Ecto neural progenitor cell (in vitro differentiated cells): ENCODE data around the gene ONECUT3.

Source experiments
- DNase-seq: peaks from one replicate; pipeline ENCODE4 v3.0.0-alpha.2; 2018; ENCODE audit warnings: low spot score

The ONECUT3 gene

DNA sequence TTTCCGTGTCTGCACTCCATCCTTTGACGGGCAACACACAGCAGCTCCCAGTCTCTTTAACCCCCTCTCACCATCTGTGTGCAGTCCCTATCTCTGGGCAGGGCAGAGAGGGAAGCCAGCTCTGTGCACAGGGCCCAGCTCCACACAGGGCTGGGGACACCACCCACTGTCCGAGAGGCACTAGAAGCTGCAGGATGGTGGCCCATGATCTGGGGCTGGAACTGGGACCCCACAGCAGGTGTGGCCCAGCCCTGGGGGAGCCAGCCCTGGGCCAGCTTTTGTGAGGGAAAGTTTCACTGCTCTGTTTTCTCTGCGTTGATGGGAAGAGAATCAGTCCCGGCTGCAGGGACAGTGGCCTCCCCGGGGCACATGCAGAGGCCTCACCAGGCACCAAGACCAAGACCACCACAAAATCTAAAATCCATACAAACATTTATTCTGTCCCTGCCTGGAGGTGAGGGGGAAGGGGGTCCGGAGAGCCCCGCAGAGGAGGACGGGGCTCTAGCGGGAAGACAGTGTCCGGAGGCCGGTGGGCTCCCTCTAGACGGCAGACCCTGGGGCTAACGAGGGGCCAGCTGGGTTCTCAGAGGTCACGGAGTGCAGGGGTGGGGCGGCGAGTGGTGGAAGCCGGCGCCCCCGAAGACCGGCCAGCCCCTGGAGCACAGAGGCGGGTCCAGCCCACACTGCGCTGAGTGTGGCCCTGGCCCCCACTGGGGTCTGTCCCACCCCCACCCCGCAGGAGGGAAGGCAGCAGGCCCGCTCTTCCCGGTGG lies 61.7 kb downstream of the ONECUT3 start:
- DNase-seq, result no peak

DNA sequence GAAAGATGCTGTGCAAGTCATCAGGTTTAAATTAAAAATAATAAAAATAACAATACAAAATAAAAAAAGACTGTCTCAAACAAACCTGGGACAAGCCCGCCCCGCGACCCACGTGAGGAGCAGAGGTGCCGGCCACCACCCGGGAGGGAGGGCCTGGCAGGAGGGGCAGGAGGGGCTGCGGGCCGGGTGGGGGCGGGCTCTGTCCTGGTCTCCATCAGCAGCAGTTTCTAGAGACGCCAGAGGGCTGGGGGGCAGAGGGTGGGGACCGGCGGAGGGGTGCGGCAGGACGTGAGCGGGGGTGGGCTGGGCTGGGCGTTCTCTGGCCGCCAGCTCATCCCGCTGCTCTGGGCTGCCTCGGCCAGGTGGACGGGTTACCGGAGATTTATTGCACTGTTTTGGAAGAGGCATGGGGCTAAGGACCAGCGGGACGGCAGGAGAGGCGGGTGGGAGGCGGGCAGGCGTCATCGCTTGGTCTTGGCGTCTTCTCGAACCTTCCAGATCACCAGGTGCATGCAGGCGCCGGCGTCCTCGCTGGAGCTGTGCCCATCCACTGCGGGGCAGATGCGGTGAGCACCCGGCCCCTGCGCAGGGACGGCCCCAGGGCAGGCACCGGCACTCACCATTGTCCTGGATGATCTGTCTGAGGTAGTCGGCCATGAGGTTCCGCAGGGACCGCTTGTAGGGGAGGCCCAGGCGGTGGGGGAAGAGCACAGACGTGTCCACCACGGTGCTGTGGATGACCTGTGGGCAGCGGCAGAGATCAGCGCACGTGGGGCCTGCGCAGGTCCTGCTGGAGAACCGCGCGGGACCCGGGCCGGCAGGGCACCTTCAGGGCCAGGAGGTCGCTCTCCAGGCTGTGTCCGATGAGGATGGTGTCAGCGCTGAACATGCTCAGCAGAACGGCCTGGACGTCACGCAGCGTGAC lies 62.6 kb downstream of the ONECUT3 start:
- no peak for DNase-seq

GRCh38 chr19:1816530-1817298 lies 63.4 kb downstream of the ONECUT3 start:
- DNase-seq, result no peak

- DNase-seq, result no peak
Measured at GRCh38 chr19:1817553-1818179, 64.4 kb downstream of the ONECUT3 start.

DNA sequence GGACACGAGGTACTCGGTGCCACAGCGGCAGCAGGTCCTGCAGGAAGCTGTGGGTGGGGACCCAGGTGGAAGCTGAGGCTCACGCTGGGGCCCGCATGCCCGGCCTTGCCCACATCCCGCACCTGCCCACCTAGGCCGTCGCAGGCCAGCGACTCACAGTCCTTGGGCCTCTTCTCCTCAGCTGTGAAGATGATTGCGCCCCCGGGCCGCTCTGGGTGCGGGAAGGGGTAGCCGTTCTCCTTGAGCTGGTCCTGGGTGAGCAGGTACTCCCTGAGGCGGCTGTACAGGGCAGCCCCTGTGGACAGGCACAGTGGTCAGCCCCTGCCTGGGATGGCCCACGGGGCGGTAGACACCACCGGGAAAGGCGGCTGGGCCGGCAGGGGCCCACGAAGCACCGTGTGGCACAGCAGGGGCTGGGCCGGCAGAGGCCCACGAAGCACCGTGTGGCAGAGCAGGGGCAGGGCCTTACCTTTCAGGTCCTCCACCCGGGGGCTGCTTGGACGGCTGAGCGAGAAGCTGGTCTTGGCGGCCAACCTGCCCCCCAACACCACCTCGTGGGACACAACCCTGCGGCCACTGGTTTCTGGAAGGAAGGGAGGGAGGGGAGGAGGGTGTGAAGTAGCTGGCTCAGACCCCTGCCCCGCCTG lies 65.4 kb downstream of the ONECUT3 start:
- no peak for DNase-seq

GRCh38 chr19:1819341-1820255 lies 66.3 kb downstream of the ONECUT3 start:
- no peak for DNase-seq

GRCh38 chr19:1822210-1822609 lies 68.9 kb downstream of the ONECUT3 start:
- no peak for DNase-seq

GRCh38 chr19:1823020-1823419 lies 69.7 kb downstream of the ONECUT3 start:
- DNase-seq, result no peak

DNA sequence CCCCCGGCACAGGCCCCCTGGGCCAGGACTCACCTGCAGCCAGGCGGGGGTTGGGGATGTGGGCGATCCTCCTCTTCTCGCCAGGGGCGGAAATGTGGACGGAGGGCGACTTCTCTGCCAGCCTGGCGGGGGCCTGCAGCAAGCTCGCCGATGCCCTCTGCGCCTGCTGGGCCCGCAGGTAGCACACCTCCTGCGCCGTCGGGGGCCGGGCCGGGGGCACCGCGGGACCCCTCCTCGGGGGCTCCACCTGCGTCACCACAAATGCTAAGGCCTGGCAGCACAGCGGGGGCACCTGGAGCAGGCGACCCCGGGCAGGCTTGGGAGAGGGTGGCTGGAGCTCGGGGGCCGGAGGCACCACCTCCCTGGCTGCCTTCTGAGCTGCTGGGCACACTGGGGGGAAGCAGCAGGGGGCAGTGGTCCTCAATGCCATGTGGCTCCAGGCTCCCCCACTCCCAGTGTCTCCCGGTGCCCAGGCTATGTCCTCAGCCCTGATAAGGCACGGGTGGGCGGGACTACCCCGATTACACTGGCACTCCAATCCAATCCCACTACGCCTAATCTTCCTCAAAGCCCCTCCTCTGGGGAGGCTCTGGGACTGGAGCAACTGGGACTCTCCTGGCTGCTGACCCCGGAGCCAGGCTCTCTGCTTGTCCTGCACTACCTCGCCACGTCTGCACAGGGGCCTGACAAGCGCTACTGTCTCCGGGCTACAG lies 70.4 kb downstream of the ONECUT3 start:
- DNase-seq, result no peak

GRCh38 chr19:1824252-1824622 lies 70.9 kb downstream of the ONECUT3 start:
- no peak for DNase-seq

DNA sequence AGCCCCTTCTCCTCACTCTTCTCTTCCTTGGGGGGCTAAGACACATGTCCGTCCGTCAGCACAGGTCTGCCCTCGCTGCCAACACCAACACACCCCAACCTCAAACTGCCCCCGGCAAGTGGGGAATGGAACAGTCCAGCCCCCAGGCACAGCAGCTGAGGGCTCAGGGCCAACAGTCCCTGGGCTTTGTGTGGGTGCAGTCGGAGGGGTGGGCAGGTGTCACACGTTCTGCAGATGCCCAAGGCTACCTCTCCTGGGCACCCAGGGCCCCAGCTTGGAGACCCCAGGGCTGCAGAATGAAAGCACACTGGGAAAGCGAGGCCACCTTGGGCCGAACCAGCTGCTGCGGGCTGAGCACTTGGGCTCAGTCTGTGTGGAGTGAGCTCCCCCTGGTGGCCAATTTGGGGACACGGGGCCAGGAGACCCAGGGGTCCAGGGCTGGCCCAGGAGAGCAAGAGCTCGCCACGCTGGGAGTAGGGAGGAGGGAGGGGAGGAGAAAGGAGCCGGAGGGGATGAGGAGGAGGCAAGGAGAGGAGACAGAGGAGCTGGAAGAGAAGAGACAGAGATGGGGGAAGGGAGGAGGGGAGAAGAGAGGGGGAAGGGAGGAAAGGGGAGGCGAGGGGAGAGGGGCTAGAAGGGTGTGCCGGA lies 72.7 kb downstream of the ONECUT3 start:
- DNase-seq, result peak; percentile 91

GRCh38 chr19:1826557-1827521 lies 73.5 kb downstream of the ONECUT3 start:
- peak; percentile 74 for DNase-seq

DNA sequence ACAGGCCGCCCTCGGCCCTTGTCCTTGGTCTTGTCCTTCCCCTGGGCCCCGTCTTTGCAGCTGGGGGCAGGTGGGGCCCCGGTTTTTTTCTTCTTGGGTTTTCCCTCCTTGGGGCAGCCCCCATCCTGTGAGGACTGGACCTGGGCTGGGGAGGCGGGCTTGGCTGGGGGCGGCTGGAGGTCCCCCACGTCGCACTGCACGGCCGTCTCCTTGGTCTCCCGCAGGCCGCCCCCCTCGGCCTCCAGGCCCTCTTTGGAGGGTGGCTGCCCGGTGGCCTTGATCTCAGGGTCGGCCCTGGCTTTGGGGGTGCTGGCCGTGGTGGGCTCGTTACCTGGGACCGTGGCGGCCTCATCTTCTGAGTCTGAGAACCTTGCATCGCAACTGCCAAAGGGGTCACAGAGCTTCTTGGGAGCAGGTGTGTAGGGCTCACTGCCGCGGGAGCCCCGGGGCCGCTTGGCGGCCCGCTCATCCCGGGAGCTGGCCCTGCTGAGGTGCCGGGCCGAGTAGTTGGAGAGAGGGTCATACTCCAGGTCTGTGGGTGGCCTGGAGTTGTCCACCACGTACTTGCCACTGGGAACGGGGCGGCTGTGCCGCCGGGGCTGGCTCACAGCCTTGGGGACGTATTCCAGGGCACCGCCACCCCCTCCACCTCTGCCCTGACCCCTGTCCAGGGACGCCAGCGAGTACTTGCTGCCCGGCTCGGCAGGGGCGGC lies 74.4 kb downstream of the ONECUT3 start:
- DNase-seq, result no peak

GRCh38 chr19:1828279-1829238 lies 75.3 kb downstream of the ONECUT3 start:
- no peak for DNase-seq

DNA sequence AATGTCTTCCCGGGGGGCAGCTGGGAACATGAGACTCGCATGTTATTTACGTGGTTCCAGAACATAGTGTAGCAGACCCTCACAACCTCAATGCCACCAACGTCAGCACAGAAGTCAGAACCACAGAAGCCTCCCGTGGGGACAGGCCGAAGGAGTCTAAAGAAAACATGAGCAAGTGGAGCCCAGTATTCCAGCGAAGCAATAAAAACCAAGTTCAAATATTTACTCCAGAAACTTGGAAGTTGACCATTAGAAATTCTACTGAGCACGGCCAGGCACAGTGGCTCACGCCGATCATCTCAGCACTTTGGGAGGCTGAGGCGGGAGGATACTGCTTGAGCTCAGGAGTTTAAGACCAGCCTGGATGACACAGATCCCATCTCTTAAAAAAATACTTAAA lies 76.7 kb downstream of the ONECUT3 start:
- DNase-seq, result no peak

DNA sequence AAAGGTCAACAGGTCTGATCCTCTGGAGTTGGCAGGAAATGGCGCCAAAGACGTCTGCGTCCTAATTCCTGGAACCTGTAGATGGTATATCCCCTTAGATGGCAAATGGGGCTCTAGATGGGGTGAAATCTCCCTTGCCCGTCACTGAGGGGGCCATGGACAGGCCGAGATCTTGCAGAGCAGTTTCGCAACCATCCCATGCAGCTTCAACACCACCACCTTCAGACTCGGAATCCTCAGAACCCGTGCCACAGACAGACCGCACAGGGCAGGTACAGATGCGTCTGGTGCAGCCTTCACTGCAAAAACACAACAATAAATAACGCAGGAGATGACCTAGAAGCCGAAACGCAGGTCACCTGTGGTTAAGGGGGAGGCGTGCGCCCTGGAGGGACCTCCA lies 77.3 kb downstream of the ONECUT3 start:
- DNase-seq, result no peak
